ENCODE data around the gene ERBB4. TPM values are rescaled to one million over a fixed set of nuclear protein-coding genes. Genes with fewer than 3 reads are reported as not detected.

Gene ERBB4
- total RNA-seq, 1 donor from 2014 or later = 8.3 TPM

DNA sequence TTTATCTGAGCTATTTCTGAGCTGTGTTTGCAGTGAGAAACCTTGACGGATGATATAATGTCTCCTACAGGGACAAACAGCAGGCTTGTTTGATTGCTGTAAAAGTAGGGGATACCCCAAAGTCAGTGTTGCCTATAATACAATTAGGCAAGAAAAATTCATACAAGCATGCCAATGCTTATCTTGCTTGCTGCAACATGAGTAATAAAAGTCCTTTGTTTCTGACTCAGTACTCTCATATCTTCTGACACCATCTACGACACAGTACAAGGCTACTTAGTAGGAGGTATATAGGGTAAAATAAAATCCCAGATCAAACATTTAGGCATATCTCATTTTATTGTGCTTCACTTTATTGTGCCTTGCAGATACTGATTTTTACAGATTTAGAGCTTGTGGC is 33.0 kb downstream of the ERBB4 start:
- H3K27ac ChIP-seq (replicated peaks) = no peak overlapping the region
- no peak for TF ChIP-seq CTCF (IDR thresholded peaks at IDR 0.05; ENCODE audit: borderline replicate concordance)
- intact Hi-C loops (cut with micrococcal nuclease) = no loop called here

DNA sequence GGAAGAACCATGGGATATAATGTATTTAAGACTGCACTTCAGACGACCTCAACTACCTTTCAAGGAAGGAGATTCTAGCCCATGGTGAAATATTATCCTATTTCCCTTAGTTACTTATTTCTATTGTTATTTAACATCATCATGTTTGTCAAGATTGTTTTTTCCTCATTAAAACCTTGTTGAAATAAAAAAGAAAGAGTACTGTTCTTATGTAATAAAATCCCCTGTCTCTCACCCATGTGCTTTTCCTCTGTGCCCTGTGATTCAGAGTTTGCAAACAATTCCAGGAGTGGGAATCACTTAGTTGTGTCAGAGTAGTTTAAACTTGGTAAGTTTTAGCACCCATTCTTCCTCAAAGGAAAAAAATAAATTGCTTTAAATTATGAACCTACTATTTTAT is 43.6 kb downstream of the ERBB4 start:
- Histone ChIP-seq H3K36me3 (no peaks in the 10 kb centered on the region), H3K4me1 (peaks cover 5% of the 10 kb centered on the region), H3K27me3 (ENCODE audit: low read depth) (no peaks in the 10 kb centered on the region), H3K4me3 (no peak overlapping the region), H3K27ac (replicated peaks) (no peak overlapping the region), H3K9me3 (replicated peaks) (no peaks in the 10 kb centered on the region)
- no peak for DNase-seq
- intact Hi-C loops (cut with micrococcal nuclease) = no loop called here
- no peak for TF ChIP-seq CTCF (IDR thresholded peaks at IDR 0.05; ENCODE audit: borderline replicate concordance)

More for the DNA sequence above, 33.0 kb downstream of the ERBB4 start:
- peaks cover 6% of the 10 kb centered on the region for H3K4me1 ChIP-seq
- no peaks in the 10 kb centered on the region for H3K27me3 ChIP-seq (ENCODE audit: low read depth)
- no peaks in the 10 kb centered on the region for H3K9me3 ChIP-seq (replicated peaks)
- H3K4me3 ChIP-seq = no peak overlapping the region
- no peak for DNase-seq
- H3K36me3 ChIP-seq = no peaks in the 10 kb centered on the region

- Histone ChIP-seq H3K27ac (replicated peaks) (no peak overlapping the region), H3K9me3 (replicated peaks) (no peaks in the 10 kb centered on the region), H3K27me3 (ENCODE audit: low read depth) (no peaks in the 10 kb centered on the region), H3K36me3 (no peaks in the 10 kb centered on the region), H3K4me1 (peaks cover 5% of the 10 kb centered on the region), H3K4me3 (no peak overlapping the region)
- DNase-seq = no peak
- intact Hi-C loops (cut with micrococcal nuclease) = no loop called here
- no peak for TF ChIP-seq CTCF (IDR thresholded peaks at IDR 0.05; ENCODE audit: borderline replicate concordance)
Observed at GRCh38 chr2:212494418-212495020, 44.1 kb downstream of the ERBB4 start.

DNA sequence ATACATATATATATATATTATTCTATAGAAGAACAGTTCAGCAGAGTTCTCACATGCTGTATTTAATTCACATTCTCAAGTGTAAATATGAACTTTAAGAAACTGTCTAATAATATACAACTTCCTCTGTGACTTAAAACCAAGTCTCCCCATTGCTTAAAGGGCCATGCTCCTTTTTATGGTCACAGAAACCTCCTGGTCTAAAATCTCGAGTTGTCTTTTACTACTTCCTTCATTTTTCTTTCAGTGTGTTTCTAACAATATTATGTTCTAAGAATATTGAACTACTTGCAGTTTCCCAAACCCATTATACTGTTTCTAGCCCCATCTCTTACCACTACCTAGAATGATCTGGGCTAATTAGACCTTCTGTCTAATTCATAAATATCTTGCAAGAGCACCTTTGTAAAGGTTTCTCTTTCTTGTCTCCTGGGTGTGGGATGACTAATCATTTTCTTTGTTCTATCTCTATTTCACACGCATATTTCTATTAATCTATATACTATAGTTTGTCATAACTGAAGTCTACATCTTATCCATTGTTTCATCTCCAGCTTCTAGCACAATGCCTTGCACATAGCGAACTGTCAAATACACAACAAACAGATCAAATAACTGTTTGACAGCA is 48.8 kb downstream of the ERBB4 start:
- TF ChIP-seq CTCF (IDR thresholded peaks at IDR 0.05; ENCODE audit: borderline replicate concordance) = no peak
- no peak for DNase-seq
- H3K4me3 ChIP-seq = no peak overlapping the region
- H3K27ac ChIP-seq (replicated peaks) = no peak overlapping the region
- H3K4me1 ChIP-seq = peaks cover 17% of the 10 kb centered on the region
- no peaks in the 10 kb centered on the region for H3K27me3 ChIP-seq (ENCODE audit: low read depth)
- H3K9me3 ChIP-seq (replicated peaks) = no peaks in the 10 kb centered on the region
- H3K36me3 ChIP-seq = no peaks in the 10 kb centered on the region
- intact Hi-C loops (cut with micrococcal nuclease) = no loop called here

GRCh38 chr2:212488611-212489010 is 50.0 kb downstream of the ERBB4 start:
- Histone ChIP-seq H3K4me1 (peaks cover 17% of the 10 kb centered on the region), H3K9me3 (replicated peaks) (no peaks in the 10 kb centered on the region), H3K36me3 (no peaks in the 10 kb centered on the region), H3K4me3 (no peak overlapping the region), H3K27me3 (ENCODE audit: low read depth) (no peaks in the 10 kb centered on the region), H3K27ac (replicated peaks) (no peak overlapping the region)
- no peak for TF ChIP-seq CTCF (IDR thresholded peaks at IDR 0.05; ENCODE audit: borderline replicate concordance)
- intact Hi-C loops (cut with micrococcal nuclease) = no loop called here
- no peak for DNase-seq
